Measurements from ENCODE around the gene OR2B2.

OR2B2 gene

DNA sequence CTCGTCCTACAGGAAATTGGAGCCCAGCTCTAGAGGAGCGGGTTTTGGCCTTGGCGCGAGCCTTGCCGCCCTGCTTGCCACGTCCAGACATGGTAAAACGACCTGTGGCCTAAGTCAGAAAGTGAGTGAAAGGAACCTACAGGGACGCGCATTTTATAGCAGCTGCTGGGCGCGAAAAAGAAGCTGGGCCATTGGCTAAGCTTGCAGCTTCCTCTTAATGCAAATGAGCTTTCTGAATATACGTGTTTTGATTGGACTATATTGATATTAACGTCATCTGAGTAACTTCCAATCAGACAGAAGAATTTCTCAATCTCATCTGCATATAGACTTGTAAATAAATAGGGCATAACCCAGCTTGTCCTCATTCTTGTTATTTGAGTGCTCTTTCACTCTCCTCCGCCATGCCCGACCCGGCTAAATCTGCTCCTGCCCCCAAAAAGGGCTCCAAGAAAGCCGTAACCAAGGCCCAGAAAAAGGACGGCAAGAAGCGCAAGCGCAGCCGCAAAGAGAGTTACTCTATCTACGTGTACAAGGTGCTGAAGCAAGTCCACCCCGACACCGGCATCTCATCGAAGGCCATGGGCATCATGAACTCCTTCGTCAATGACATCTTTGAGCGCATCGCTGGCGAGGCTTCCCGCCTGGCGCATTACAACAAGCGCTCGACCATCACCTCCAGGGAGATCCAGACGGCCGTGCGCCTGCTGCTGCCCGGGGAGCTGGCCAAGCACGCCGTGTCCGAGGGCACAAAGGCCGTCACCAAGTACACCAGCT is 18.9 kb downstream of the OR2B2 start:
- peak; percentile 83 for DNase-seq

- no peak for DNase-seq
Measured at GRCh38 chr6:27892649-27893058, 19.5 kb downstream of the OR2B2 start.

- no peak for DNase-seq
Measured at GRCh38 chr6:27891320-27891875, 20.8 kb downstream of the OR2B2 start.

DNA sequence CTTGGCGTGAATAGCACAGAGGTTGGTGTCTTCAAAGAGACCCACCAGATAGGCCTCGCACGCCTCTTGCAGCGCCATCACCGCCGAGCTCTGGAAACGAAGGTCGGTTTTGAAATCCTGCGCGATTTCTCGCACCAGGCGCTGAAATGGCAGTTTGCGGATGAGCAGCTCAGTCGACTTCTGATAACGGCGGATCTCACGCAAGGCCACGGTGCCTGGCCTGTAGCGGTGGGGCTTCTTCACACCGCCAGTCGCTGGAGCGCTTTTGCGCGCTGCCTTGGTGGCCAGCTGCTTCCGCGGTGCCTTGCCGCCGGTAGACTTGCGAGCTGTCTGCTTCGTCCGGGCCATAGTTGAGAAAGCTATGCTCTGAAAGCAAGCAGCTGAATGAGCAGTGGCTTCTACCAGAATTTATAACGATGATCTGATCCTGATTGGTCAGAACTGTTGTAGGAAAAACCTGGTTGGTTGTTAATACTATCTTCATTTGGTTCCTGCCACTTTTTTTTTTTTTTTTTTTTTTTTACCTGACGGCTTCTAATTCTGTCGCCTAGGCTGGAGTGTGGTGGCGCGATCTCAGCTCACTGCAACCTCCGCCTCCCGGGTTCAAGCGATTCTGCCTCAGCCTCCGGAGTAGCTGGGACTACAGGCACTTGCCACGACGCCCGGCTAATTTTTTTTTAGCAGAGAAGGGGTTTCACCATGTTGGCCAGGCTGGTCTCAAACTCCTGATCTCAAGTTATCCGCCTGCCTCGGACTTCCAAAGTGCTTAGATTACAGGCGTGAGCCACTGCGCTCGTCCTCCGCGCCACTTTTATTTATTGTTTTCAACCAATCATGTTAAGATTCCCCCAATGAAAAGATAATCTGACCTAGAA is 21.5 kb downstream of the OR2B2 start:
- DNase-seq, result no peak

DNA sequence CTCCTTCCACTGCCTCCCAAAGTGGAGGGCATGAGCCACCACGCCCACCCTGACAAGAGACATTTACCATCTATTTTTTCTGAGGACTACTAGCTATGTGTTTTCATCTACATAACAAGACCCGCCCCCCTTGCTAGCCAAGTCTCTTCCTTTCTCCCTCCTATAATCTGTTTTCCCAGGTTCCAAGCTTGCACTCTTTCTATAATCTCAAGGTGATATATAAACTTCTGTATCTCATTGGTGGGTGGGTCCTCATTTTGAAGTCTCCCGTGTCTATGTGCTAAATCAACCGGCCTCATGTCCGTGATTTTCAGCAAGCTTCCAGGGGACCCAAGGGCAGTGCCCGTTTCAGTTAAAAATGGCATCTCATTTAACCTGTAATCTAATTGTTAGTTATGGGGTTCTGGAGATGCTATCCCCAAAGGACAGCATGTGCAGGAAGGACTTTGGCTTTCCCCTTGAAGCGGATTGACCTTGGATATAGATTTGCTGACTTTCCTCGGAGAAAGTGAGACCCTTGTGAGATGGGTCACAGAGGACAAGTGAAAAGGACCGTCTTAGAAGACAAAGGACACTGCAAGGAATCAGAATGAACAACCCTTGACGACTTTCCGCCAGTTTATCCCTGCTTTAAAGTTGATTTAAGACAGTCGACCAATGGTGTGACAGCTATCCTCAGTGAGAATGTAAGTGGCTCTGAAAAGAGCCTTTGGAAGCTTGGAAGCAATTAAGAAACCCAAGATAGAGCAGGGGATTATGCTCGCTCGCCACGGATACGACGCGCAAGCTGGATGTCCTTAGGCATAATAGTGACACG is 22.4 kb downstream of the OR2B2 start:
- no peak for DNase-seq

- no peak for DNase-seq
Measured at GRCh38 chr6:27889275-27889627, 22.9 kb downstream of the OR2B2 start.

GRCh38 chr6:27888566-27888965 is 23.6 kb downstream of the OR2B2 start:
- no peak for DNase-seq

GRCh38 chr6:27886073-27886472 is 26.1 kb downstream of the OR2B2 start:
- DNase-seq, result no peak

DNA sequence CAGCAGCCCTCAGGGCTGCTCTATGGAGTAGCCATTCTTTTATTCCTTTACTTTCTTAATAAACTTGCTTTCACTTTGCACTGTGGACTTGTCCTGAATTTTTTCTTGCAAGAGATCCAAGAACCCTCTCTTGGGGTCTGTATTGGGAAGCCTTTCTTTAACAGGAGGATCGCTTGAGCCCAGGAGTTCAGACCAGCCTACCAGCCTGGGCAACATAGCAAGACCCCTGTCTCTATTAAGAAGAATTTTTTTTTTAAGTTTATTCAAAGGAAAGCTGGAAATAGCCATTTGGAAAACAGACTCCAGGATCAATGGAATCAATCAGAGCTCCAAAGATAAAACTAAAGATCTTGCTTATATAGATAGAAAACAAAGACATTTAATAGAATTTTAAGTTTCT is 29.1 kb downstream of the OR2B2 start:
- no peak for DNase-seq

DNA sequence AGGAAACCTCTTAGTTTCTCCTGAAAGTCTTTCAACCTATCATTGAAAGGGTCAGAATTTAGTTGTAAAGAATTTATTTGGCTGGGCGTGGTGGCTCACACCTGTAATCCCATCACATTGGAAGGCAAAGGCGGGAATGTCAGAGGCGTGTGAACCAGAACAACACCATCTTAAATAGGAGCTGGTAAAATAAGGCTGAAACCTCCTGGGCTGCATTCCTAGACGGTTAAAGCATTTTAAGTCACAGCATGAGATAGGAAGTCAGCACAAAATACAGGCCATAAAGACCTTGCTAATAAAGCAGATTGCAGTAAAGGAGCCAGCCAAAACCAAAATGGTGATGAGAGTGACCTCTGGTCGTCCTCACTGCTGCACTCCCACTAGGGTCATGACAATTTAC is 29.6 kb downstream of the OR2B2 start:
- no peak for DNase-seq

- DNase-seq, result no peak
Measured at GRCh38 chr6:27879837-27880236, 32.4 kb downstream of the OR2B2 start.

GRCh38 chr6:27874016-27874415 is 38.2 kb downstream of the OR2B2 start:
- DNase-seq, result no peak

DNA sequence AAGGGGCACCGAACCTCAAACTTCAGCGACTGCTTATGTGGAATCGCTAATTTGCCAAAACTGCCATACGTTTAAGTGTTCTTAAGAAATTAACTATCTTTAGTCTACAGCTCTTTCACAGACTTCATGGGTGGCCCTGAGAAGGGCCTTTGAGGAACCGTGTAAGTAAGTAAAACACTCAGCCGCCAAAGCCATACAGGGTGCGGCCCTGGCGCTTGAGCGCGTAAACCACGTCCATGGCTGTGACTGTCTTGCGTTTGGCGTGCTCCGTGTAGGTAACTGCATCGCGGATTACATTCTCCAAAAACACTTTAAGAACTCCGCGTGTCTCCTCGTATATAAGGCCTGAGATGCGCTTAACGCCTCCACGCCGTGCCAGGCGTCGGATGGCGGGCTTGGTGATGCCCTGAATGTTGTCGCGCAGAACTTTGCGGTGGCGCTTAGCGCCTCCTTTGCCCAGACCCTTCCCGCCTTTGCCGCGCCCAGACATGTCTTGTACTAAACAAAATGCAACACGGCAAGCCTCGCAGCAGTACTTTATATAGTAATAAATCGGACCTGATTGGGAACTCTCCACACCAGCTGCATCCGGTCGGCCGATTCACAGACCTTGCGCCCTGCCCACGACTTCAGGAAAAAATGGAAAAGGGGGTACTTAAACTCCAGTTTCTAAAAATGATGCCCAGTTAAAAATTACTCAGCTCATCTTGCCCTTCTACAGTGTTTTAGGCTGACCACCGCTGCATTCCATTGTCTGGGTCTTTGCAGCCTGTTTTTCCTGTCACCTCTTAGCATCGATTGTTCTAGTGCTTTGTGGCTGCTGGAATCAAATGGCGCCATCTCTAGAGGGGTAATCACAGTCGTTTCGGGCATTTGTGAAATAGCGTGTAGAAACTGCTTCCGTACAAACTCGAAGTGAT is 38.9 kb downstream of the OR2B2 start:
- DNase-seq, result peak; percentile 67

DNA sequence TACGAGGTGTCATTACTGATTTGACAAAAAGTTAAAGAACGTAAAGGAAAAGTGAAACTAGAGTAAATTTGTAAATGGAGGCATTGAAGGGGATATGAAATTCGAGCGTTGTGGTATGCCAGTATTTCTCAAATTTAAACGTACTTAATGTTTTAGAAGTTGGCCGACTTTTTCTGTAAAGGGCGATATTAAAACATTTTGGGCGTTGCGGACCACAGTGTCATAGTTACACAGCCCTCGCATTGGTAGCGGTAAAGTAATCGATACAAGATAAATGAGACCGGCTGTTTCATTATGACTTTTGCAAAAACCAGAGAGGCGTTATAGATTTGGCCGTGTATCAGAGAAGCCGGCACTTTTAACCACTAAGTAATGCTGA is 39.6 kb downstream of the OR2B2 start:
- DNase-seq, result no peak

DNA sequence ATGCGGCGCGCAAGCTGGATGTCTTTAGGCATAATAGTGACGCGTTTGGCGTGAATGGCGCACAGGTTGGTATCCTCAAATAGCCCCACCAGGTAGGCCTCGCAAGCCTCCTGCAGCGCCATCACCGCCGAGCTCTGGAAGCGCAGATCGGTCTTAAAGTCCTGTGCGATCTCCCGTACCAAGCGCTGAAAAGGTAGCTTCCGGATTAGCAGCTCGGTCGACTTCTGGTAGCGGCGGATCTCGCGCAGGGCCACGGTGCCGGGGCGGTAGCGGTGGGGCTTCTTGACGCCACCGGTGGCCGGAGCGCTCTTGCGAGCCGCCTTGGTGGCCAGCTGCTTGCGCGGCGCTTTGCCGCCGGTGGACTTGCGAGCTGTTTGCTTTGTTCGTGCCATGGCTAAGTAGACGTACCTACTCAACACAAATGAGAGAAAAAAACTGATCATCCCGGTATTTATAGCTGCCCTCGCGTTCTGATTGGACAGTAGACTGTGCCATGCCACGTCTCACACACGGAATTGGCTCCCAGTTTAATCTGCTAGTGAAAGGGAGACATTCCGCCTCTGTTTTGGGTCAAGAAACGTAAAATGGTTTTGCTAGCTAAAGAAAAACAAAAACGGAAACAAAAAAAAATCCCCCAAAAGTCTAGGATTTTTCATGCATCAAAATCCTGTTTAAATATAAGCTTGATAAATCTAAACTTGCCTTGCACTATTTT is 40.1 kb downstream of the OR2B2 start:
- peak; percentile 64 for DNase-seq

DNA sequence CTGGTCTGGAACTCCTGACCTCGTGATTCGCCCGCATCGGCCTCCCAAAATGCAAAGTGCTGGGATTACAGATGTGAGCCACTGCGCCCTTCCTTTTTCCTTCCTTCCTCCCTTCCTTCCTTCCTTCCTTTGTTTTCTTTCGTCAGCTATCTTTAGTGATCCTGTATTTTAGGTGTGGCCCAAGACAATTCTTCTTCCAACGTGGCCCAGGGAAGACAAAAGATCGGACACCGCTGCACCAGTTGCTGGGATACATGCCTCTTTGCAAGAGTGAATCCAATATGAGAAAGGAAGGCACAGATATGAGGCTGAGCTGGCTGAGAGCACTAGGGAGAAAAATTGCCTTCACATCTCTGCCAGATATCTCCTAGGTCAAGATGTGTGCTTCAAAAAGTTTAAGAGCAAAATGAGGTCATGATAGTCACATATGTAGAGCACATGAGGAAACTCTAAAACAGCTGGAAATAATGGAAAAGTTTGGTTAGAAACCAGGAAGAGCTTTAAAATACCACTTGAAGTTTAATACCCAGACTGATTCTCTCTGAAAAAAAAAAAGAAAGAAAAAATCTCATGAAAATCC is 41.8 kb downstream of the OR2B2 start:
- DNase-seq, result no peak

GRCh38 chr6:27868311-27868710 is 43.9 kb downstream of the OR2B2 start:
- no peak for DNase-seq

DNA sequence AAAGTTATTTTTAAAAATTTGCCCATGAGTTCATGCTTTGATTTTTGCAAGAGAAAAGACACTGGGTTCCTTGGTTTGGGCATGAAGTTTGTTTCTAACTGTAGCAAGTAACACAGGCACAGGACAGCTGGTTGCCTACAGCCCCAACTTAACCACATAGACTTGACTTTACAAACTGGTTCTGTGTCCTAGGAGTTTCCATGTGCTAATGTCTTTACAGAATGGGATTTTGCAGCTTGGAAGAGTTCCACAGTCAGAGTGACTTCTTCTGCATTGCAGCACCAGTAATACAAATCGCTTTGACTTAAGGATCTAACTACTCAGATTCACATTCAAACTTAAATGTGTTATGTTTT is 44.3 kb downstream of the OR2B2 start:
- DNase-seq, result no peak

DNA sequence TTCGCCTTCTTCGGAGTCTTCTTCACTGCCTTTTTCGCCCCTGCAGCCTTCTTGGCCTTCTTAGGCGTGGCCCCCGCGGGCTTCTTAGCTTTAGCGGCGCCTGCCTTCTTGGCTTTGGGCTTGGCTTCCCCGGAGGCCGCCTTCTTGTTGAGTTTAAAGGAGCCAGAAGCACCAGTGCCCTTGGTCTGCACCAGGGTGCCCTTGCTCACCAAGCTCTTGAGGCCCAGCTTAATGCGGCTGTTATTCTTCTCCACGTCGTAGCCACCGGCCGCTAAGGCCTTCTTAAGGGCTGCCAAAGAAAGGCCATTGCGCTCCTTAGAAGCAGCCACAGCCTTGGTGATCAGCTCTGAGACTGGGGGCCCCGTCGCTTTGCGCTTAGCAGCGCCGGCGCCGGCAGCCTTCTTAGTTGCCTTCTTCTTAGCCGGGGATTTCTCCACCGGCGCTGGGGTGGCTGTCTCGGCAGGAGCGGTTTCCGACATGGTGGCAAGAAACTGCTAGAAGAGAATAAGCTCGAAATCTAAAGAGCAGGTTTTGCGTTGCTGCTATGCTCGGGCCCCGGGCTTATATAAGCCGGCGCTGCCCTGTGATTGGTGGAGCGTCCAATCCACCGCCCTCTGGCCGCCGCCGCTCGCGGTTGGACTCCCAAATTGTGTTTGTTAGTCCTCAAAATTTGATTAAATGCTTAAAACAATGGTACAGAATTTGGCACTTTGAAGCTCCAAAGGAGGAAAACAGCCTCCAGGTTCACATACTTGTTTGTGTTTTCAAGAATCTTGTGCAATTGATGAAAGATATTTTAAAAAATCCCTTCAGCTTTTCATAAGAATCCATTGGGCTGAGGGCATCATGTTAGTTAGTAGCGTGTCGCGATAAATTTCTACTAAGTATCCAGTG is 44.9 kb downstream of the OR2B2 start:
- no peak for DNase-seq

Data from DMS79 (cell line).